Endothelial cell of umbilical vein (primary cell): ENCODE measurements around the gene FBXO22. TPM values are rescaled to one million over a fixed set of nuclear protein-coding genes. Genes with fewer than 3 reads are reported as not detected.
"Not testable (repeated sequence)": the region's sequence is repeated elsewhere in the genome, so short reads cannot be mapped to it uniquely, and the experiment has no call there.

Experiments used
- BruUV-seq: library from RNA; stranded (reverse); fragments of 400-500 nt; replicated peaks from 2 replicates; lab custom pipeline; 2021; lab: Mats Ljungman, UMichigan
- CTCF ChIA-PET: fragments of 300-600, 350-600 bp; sonication (Branson Sonifier 250); formaldehyde crosslinking; loops from one replicate; lab custom pipeline; 2021; ENCODE audit warnings: antibody characterized with exemption, inconsistent platforms; lab: Charles Lee
- POLR2A ChIA-PET: fragments of 300-600, 350-600 bp; sonication (Branson Sonifier 250); formaldehyde crosslinking; loops from one replicate; lab custom pipeline; 2021; ENCODE audit warnings: antibody characterized with exemption, inconsistent platforms; lab: Charles Lee
- DNase-seq: peaks from one replicate; pipeline ENCODE4 v3.0.0-alpha.2; 2011; ENCODE audit warnings: low read depth, low spot score
- FAIRE-seq: peaks from 2 replicates; lab custom pipeline; 2011; peaks lifted over from hg19 to GRCh38; lab: Jason Lieb, UNC
- H2AFZ ChIP-seq: 2 replicates; pipeline ENCODE4 v1.6.0; 2012; ENCODE audit warnings: low read depth, low read length, control low read depth, inconsistent platforms
- H3K27ac ChIP-seq: 2 replicates; pipeline ENCODE4 v1.5.1; 2011; ENCODE audit warnings: low read depth, mild to moderate bottlenecking, control low read depth, low read length, moderate library complexity; ENCODE audit not compliant: insufficient read depth
- H3K27me3 ChIP-seq, 2 experiments: 2 replicates each; pipeline versions ENCODE4 v1.6.0 to v1.6.1; 2011; ENCODE audit warnings: low read length in 2 of 2, mixed read lengths in 1 of 2; ENCODE audit not compliant: control insufficient read depth in 2 of 2, insufficient read depth in 2 of 2
- H3K36me3 ChIP-seq, 2 experiments: 2 replicates in 1 of 2; 3 replicates in 1 of 2; pipeline ENCODE4 v1.5.1; 2011; ENCODE audit warnings: low read length in 2 of 2, mild to moderate bottlenecking in 1 of 2, moderate library complexity in 1 of 2; ENCODE audit not compliant: control insufficient read depth in 2 of 2, insufficient read depth in 2 of 2; ENCODE audit errors: extremely low read depth in 1 of 2
- H3K4me1 ChIP-seq: 3 replicates; pipeline ENCODE4 v1.5.1; 2011; ENCODE audit warnings: mild to moderate bottlenecking, low read length; ENCODE audit not compliant: control insufficient read depth, insufficient read depth; ENCODE audit errors: extremely low read depth
- H3K4me2 ChIP-seq: 2 replicates; pipeline ENCODE4 v1.6.1; 2011; ENCODE audit warnings: low read length, control low read depth, mixed read lengths; ENCODE audit not compliant: insufficient read depth
- H3K4me3 ChIP-seq, 3 experiments: fragments of 200-600 bp in 1 of 3; sonication (generic), shearing (Covaris generic) in 1 of 3; replicated peaks in 1 of 3; 2 replicates each; pipeline ENCODE4 v1.5.1; 2011 to 2016; ENCODE audit warnings: control low read depth in 3 of 3, low read length in 3 of 3, mild to moderate bottlenecking in 2 of 3, inconsistent platforms in 1 of 3, low read depth in 1 of 3, moderate library complexity in 1 of 3; ENCODE audit not compliant: insufficient read depth in 1 of 3
- H3K79me2 ChIP-seq: 2 replicates; pipeline ENCODE4 v1.6.0; 2012; ENCODE audit warnings: low read length, inconsistent platforms; ENCODE audit not compliant: control insufficient read depth, insufficient read depth
- H3K9ac ChIP-seq: replicated peaks from 2 replicates; pipeline ENCODE3; 2011; ENCODE audit warnings: low read length, control low read depth; ENCODE audit not compliant: insufficient read depth; ENCODE audit errors: extremely low read depth
- H3K9me1 ChIP-seq: replicated peaks from 3 replicates; pipeline ENCODE4 v1.6.0; 2011; ENCODE audit warnings: mild to moderate bottlenecking, low read length; ENCODE audit not compliant: control insufficient read depth, insufficient read depth; ENCODE audit errors: extremely low read depth
- H3K9me3 ChIP-seq: replicated peaks from 2 replicates; pipeline ENCODE4 v1.5.1; 2012; ENCODE audit warnings: low read length, inconsistent platforms; ENCODE audit not compliant: control insufficient read depth, insufficient read depth
- H4K20me1 ChIP-seq: replicated peaks from 2 replicates; pipeline ENCODE3; 2011; ENCODE audit warnings: mild to moderate bottlenecking, low read length; ENCODE audit not compliant: control insufficient read depth, insufficient read depth; ENCODE audit errors: extremely low read depth
- EZH2 ChIP-seq: IDR thresholded peaks from 2 replicates; pipeline ENCODE4 v1.6.1; 2012; ENCODE audit warnings: borderline replicate concordance, low read depth, mild to moderate bottlenecking, moderate library complexity, low read length, inconsistent platforms; ENCODE audit not compliant: severe bottlenecking
- FOS ChIP-seq: IDR thresholded peaks from 2 replicates; pipeline ENCODE4 v1.6.1; 2011; ENCODE audit warnings: mild to moderate bottlenecking, low read length, moderate library complexity, borderline replicate concordance; ENCODE audit not compliant: insufficient read depth
- GATA2 ChIP-seq: IDR thresholded peaks from 2 replicates; pipeline ENCODE4 v1.7.0; 2011; ENCODE audit warnings: low read depth, mild to moderate bottlenecking, moderate library complexity, mixed read lengths, low read length; ENCODE audit not compliant: insufficient read length, insufficient read depth
- JUN ChIP-seq: IDR thresholded peaks from 2 replicates; pipeline ENCODE4 v1.6.1; 2011; ENCODE audit warnings: borderline replicate concordance, low read depth; ENCODE audit not compliant: insufficient read length, insufficient read depth
- MYC ChIP-seq: IDR thresholded peaks from one replicate; pipeline ENCODE4 v1.6.1; 2011; ENCODE audit warnings: mild to moderate bottlenecking, low read depth, low read length
- POLR2A ChIP-seq: IDR thresholded peaks from 2 replicates; pipeline ENCODE4 v1.6.1; 2012; ENCODE audit warnings: low read depth, mild to moderate bottlenecking, control low read depth, low read length
- POLR2AphosphoS5 ChIP-seq: IDR thresholded peaks from 2 replicates; pipeline ENCODE4 v1.6.1; 2012; ENCODE audit warnings: low read depth, mild to moderate bottlenecking, control low read depth, low read length, moderate library complexity; ENCODE audit not compliant: insufficient read depth
- dilution Hi-C: fragments of 300-500 bp; cut with MboI; formaldehyde crosslinking; loops from one replicate; pipeline ENCODE4 v1.15.0; 2019; ENCODE audit warnings: low sequenced_read_pairs; ENCODE audit not compliant: extremely low pct_ligation_motif_present
- intact Hi-C: fragments of 100-400 bp; cut with micrococcal nuclease; formaldehyde crosslinking; loops from one replicate; pipeline ENCODE4 v1.10.0; 2022
- polyA plus RNA-seq, 4 experiments: library from polyadenylated mRNA; depleted of rRNA in 3 of 4; stranded (reverse) in 3 of 4; unstranded in 1 of 4; fragments of >200 nt; gene quantifications; 2 replicates each; pipeline versions ENCODE4 v1.2.1 to v1.2.3, GENCODE V29; 2011 to 2012; ENCODE audit warnings: missing spikeins in 1 of 4
- total RNA-seq: library from RNA; stranded (reverse); gene quantifications from 2 replicates; pipeline ENCODE4 v1.2.3, GENCODE V29; 2021
- TF ChIP-seq, protein P1 (sequence below), 2 donors: IDR thresholded peaks; 1 replicate in 1 of 2; 2 replicates in 1 of 2; pipeline ENCODE4 v1.5.1; 2011; ENCODE audit warnings: low read length in 2 of 2, mild to moderate bottlenecking in 2 of 2, moderate library complexity in 2 of 2, control low read depth in 1 of 2, inconsistent platforms in 1 of 2, low read depth in 1 of 2; ENCODE audit not compliant: insufficient read depth in 1 of 2; ENCODE audit errors: extremely low read depth in 1 of 2
- TF ChIP-seq, protein P2 (sequence below): IDR thresholded peaks from 2 replicates; pipeline ENCODE4 v1.6.1; 2011; ENCODE audit not compliant: insufficient read depth, insufficient read length

The FBXO22 gene
- total and polyA plus RNA-seq, 2 donors (not counting 3 experiments of a cell fraction or from before 2014, with no cell fraction given): 20.8 to 41.6 TPM

DNA sequence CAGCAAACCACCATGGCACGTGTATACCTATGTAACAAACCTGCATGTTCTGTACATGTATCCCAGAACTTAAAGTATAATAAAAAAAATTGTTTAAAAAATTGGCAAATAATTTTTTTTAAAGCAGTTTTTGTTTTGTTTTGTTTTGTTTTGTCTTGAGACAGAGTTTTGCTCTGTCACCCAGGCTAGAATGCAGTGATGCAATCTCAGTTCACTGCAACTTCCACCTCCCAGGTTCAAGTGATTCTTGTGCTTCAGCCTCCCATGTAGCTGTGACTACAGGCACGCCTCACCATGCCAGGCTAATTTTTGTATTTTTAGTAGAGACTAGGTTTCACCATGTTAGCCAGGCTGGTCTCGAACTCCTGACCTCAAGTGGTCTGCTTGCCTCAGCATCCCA is 81.0 kb downstream of the FBXO22 start:
- intact Hi-C loops, dilution Hi-C loops, H3K27ac ChIP-seq, DNase-seq, H3K36me3 ChIP-seq, H2AFZ ChIP-seq, H3K4me3 ChIP-seq, H3K4me2 ChIP-seq, H3K9me1 ChIP-seq, CTCF ChIA-PET, H3K4me1 ChIP-seq, BruUV-seq, H3K9me3 ChIP-seq, FAIRE-seq, H3K79me2 ChIP-seq, H4K20me1 ChIP-seq, H3K9ac ChIP-seq: not testable (repeated sequence)
- POLR2A ChIA-PET: interaction anchor here (0.5 kb wide), 1 partner anchor 9 kb away, joined by 4 read pairs; no protein-coding TSS in a partner anchor
- H3K27me3 ChIP-seq: peaks cover 9 to 11% of the 10 kb centered on the region in 2 experiments

DNA sequence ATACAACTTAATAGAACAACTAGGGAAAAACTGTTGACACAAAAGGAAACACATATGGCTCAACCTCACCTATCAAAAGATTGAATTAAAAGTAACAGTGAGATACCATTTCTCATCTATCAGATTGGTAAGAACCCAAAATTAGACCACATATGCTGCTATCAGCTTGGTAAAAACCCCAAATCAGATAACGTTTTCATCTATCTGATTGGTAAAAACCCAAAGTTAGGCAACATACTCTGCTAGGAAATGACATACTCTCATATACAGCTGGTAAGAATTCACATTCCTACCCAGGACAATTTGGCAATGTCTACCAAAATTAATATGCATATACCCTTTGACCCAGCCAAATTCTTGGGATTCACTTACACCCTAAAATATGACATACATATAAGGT is 82.3 kb downstream of the FBXO22 start:
- H3K9ac ChIP-seq: no peak overlapping the region
- dilution Hi-C loops (no loop called here), intact Hi-C loops (no loop called here)
- H4K20me1 ChIP-seq: no peaks in the 10 kb centered on the region
- no peaks in the 10 kb centered on the region for H3K79me2 ChIP-seq
- no peak overlapping the region for H3K4me3 ChIP-seq
- POLR2A ChIA-PET: no interaction called here
- BruUV-seq: no TSS peak
- no peak overlapping the region for H2AFZ ChIP-seq
- no peak overlapping the region for H3K27ac ChIP-seq
- H3K36me3 ChIP-seq: no peaks in the 10 kb centered on the region
- no peaks in the 10 kb centered on the region for H3K4me1 ChIP-seq
- H3K9me1 ChIP-seq: no peaks in the 10 kb centered on the region
- no peak overlapping the region for H3K4me2 ChIP-seq
- peaks cover 6 to 7% of the 10 kb centered on the region in 2 experiments for H3K27me3 ChIP-seq
- FAIRE-seq: no peak
- no peak for TF ChIP-seq GATA2
- no peak for TF ChIP-seq POLR2AphosphoS5
- no peak for TF ChIP-seq MYC
- TF ChIP-seq, protein P1, sequence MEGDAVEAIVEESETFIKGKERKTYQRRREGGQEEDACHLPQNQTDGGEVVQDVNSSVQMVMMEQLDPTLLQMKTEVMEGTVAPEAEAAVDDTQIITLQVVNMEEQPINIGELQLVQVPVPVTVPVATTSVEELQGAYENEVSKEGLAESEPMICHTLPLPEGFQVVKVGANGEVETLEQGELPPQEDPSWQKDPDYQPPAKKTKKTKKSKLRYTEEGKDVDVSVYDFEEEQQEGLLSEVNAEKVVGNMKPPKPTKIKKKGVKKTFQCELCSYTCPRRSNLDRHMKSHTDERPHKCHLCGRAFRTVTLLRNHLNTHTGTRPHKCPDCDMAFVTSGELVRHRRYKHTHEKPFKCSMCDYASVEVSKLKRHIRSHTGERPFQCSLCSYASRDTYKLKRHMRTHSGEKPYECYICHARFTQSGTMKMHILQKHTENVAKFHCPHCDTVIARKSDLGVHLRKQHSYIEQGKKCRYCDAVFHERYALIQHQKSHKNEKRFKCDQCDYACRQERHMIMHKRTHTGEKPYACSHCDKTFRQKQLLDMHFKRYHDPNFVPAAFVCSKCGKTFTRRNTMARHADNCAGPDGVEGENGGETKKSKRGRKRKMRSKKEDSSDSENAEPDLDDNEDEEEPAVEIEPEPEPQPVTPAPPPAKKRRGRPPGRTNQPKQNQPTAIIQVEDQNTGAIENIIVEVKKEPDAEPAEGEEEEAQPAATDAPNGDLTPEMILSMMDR (IDR thresholded peaks at IDR 0.05; ENCODE audit: extremely low read depth in 1 of 2, insufficient read depth in 1 of 2, low read depth in 1 of 2, low read length in 2 of 2): no peak
- no peak for TF ChIP-seq FOS
- TF ChIP-seq JUN: no peak
- no peak for TF ChIP-seq EZH2
- TF ChIP-seq, protein P2, sequence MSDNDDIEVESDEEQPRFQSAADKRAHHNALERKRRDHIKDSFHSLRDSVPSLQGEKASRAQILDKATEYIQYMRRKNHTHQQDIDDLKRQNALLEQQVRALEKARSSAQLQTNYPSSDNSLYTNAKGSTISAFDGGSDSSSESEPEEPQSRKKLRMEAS: no peak
- TF ChIP-seq POLR2A: no peak
- DNase-seq: no peak
- CTCF ChIA-PET: interaction anchor here (0.8 kb wide), 1 partner anchor 10 kb away, joined by 3 read pairs; no protein-coding TSS in a partner anchor
- H3K9me3 ChIP-seq: no peaks in the 10 kb centered on the region
